ENCODE data around the gene MOAP1. TPM values are rescaled to one million over a fixed set of nuclear protein-coding genes. Genes with fewer than 3 reads are reported as not detected.
"Not testable (repeated sequence)": the region's sequence is repeated elsewhere in the genome, so short reads cannot be mapped to it uniquely, and the experiment has no call there.

MOAP1 gene
- total RNA-seq, 1 donor from 2014 or later, result 15.8 TPM

DNA sequence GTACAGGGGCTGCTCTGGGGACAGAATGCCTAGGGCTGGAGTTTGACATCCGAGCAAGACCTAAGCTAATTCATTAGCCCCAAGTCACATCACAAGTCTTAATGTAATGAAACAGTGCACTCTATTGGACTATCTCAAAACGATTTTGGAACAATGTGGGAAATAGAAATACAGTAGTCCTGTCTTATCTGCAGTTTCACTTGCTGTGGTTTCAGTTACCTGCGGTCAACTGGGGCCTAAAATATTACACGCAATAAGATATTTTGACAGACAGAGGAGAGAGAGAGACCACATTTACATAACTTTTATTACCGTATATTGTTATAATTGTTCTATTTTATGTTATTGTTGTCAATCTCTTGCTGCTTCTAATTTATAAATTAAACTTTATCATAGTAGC is 21.1 kb downstream of the MOAP1 start:
- H3K36me3 ChIP-seq (ENCODE audit: control insufficient read depth, insufficient read depth, low read length), result no peaks in the 10 kb centered on the region
- H3K4me3 ChIP-seq (ENCODE audit: low read depth, low read length), result no peak overlapping the region
- H3K27me3 ChIP-seq (ENCODE audit: control insufficient read depth, insufficient read depth, low read length), result no peaks in the 10 kb centered on the region
- TF ChIP-seq, protein P1, sequence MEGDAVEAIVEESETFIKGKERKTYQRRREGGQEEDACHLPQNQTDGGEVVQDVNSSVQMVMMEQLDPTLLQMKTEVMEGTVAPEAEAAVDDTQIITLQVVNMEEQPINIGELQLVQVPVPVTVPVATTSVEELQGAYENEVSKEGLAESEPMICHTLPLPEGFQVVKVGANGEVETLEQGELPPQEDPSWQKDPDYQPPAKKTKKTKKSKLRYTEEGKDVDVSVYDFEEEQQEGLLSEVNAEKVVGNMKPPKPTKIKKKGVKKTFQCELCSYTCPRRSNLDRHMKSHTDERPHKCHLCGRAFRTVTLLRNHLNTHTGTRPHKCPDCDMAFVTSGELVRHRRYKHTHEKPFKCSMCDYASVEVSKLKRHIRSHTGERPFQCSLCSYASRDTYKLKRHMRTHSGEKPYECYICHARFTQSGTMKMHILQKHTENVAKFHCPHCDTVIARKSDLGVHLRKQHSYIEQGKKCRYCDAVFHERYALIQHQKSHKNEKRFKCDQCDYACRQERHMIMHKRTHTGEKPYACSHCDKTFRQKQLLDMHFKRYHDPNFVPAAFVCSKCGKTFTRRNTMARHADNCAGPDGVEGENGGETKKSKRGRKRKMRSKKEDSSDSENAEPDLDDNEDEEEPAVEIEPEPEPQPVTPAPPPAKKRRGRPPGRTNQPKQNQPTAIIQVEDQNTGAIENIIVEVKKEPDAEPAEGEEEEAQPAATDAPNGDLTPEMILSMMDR (IDR thresholded peaks at IDR 0.05; ENCODE audit: insufficient read depth, low read length, severe bottlenecking), result no peak
- FAIRE-seq (no peak), DNase-seq (ENCODE audit: low read depth) (no peak)

DNA sequence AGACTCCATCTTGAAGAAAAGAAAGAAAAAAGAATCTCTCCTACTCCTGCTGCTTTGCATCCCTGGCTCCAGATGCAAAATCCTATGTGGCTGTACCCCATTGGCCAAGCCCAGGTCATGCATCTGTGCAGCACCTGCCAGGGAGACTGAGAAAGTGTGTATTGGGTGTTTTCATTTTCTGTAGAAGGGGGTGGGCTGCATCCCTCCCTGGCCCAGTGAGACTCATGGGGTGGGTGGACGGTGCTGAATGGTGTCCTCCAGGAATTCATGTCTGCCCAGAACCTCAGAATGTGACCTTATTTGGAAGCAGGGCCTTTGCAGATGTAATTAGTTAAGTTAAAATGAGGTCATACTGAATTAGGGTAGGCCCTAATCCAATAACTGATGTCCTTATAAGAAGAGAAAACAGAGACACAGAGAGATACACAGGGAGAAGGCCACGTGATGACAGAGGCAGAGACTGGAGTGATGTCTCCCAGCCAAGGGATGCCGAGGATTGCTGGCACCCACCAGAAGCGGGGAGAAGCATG is 23.2 kb downstream of the MOAP1 start:
- DNase-seq (ENCODE audit: low read depth) (no peak), FAIRE-seq (no peak)
- no peaks in the 10 kb centered on the region for H3K27me3 ChIP-seq (ENCODE audit: control insufficient read depth, insufficient read depth, low read length)
- H3K4me3 ChIP-seq (ENCODE audit: low read depth, low read length), result no peak overlapping the region
- TF ChIP-seq, protein P1 (IDR thresholded peaks at IDR 0.05; ENCODE audit: insufficient read depth, low read length, severe bottlenecking), result no peak
- H3K36me3 ChIP-seq (ENCODE audit: control insufficient read depth, insufficient read depth, low read length), result no peaks in the 10 kb centered on the region

DNA sequence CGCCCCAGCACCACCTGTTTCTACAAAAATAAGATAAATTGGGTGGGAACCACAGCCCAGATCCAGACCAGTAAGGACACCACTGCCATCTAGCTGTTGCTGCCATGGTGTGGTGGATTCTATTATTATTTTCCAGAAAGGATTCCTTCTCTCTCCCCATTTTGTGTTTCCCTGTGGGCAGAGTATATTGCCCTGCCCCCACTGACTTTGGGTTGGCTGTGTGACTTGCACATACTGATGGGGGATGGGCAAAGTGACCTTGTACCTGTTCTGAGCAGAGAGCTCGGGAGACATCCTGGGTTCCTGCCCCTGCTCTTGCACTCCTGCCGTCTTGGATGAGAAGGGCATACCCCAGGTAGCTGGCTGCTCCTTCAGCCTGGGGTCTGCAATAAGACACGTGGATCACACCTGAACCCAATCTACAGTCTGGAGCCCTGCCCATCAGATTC is 24.3 kb downstream of the MOAP1 start:
- Histone ChIP-seq H3K27me3 (ENCODE audit: control insufficient read depth, insufficient read depth, low read length) (no peaks in the 10 kb centered on the region), H3K36me3 (ENCODE audit: control insufficient read depth, insufficient read depth, low read length) (no peaks in the 10 kb centered on the region), H3K4me3 (ENCODE audit: low read depth, low read length) (no peak overlapping the region)
- FAIRE-seq (no peak), DNase-seq (ENCODE audit: low read depth) (no peak)
- TF ChIP-seq, protein P1 (IDR thresholded peaks at IDR 0.05; ENCODE audit: insufficient read depth, low read length, severe bottlenecking), result peak; percentile 40

DNA sequence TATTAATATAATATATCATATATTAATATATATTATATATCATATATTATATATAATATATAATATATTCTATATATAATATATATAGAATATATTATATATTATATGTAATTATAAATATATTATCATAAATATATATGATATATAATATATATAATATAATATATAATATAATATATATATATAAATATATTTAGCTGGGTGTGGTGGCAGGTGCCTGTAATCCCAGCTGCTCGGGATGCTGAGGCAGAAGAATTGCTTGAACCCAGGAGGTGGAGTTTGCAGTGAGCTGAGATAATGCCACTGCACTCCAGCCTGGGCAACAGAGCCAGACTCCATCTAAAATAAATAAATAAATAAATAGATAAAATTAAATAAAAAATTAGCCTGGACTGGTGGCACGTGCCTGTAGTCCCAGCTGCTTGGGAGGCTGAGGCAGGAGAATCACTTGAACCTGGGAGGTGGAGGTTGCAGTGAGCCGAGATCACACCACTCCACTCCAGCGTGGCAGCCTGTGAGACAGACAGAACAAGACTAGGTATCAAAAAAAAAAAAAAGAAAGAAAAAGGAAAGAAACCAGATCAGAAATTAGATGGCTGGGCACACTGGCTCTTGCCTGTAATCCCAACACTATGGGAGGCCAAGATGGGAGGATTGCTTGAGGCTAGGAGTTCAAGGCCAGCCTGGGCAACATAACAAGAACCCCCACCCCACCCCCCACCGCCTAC is 24.9 kb downstream of the MOAP1 start:
- not testable (repeated sequence) for FAIRE-seq; H3K27me3 ChIP-seq (ENCODE audit: control insufficient read depth, insufficient read depth, low read length); H3K36me3 ChIP-seq (ENCODE audit: control insufficient read depth, insufficient read depth, low read length); H3K4me3 ChIP-seq (ENCODE audit: low read depth, low read length); DNase-seq (ENCODE audit: low read depth)

DNA sequence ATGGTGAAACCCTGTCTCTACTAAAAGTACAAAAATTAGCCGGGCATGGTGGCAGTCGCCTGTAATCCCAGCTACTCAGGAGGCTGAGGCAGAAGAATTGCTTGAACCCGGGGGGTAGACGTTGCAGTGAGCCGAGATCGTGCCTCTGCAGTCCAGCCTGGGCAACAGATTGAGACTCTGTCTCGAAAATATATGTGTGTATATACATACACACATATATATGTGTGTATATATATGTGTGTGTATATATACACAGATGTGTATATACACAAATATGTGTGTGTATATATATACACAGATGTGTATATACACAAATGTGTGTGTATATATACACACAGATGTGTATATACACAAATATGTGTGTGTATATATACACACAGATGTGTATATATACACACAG is 26.3 kb downstream of the MOAP1 start:
- not testable (repeated sequence) for DNase-seq (ENCODE audit: low read depth); H3K4me3 ChIP-seq (ENCODE audit: low read depth, low read length); H3K27me3 ChIP-seq (ENCODE audit: control insufficient read depth, insufficient read depth, low read length); FAIRE-seq; H3K36me3 ChIP-seq (ENCODE audit: control insufficient read depth, insufficient read depth, low read length)

DNA sequence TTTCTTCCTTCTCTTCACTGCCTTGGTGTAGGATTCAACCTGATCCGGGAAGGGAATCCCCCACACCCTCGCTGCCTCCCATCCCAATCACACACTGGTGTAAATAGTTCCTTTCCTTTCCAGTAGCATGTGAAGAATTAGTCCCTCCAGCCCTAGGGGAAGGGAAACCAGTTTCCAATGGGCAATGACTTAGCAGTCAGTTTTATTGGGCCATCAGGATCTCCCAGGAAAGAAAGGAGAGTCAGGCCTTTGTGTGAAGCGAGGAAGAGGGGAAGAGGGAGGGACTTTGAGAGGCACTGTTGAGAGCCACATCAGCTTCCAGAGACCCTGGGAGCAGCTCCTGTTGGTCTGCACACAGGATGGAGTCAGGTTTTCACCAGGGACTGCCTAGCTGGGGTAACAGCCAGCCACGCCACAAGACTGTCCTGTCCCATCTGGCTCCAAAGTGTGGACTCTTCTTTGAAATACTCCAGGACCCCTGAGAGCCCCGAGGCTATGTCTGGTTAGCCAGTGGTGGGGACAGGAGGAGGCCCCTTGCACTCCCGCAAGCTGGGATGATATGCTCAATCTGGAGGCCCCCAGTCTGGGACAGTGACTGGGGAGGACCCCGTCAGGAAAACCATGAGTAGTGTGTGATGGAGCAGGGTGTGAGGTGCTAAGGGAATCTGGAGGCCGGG is 27.9 kb downstream of the MOAP1 start:
- no peak for DNase-seq (ENCODE audit: low read depth)
- H3K4me3 ChIP-seq (ENCODE audit: low read depth, low read length), result no peak overlapping the region
- TF ChIP-seq, protein P1 (IDR thresholded peaks at IDR 0.05; ENCODE audit: insufficient read depth, low read length, severe bottlenecking), result no peak
- no peak for FAIRE-seq
- no peaks in the 10 kb centered on the region for H3K36me3 ChIP-seq (ENCODE audit: control insufficient read depth, insufficient read depth, low read length)
- H3K27me3 ChIP-seq (ENCODE audit: control insufficient read depth, insufficient read depth, low read length), result no peaks in the 10 kb centered on the region
